Measurements from ENCODE around the gene BBS9.
A peak's percentile ranks its signal among the peaks of the same experiment; 100 is the strongest.

DNA sequence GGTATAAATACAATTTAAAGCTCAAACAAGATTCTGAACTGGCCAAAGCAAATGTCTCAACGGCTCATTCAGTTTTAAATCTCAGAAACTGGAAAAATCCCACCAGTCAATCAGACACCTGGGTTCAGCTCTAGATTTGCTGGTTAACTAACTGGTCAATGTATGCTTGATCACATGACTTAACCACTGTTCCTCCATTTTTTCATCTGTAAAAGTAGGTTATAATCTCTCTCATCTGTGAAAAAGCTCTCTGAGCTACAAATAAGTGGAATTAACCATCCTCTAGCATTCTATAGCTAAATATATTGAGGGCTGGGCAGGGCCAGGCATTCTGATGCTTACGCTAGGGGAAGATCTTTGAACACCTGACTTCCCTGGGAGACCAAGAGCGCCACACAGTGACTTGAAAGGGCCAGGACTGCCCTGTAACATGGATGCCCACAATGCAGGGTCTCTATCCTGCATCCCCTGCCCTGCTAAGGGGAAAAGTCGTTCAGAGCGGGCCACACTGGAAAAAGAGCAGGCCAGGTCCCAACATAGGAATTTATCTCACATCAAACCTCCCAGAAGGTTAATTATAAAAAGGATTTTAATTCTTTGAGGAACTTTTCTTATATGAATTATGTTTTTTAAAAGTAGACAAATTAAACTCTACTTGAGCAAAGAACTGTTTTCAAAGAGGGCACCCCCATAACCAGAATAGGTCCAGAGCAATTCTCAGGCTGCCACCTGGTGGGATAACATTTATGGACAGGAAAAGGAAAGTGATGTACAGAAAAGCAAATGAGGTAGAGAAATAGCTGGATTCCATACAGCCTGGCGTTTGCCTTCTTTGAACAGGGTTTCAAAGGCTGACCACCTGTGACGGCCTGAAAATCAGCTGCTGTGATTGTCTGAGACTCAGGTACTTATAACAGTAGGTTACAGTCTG, 22.0 kb upstream of the BBS9 start:
- TF ChIP-seq CTCF (conservative IDR thresholded peaks at IDR 0.05; ENCODE audit: low read depth, low read length) (peak; percentile 68), POLR2A (IDR thresholded peaks at IDR 0.05; ENCODE audit: low read depth, low read length) (no peak), RCOR1 (IDR thresholded peaks at IDR 0.05; ENCODE audit: insufficient replicate concordance, low read length) (no peak), CEBPB (IDR thresholded peaks at IDR 0.05; ENCODE audit: low read depth, low read length) (no peak), MXI1 (IDR thresholded peaks at IDR 0.05; ENCODE audit: borderline replicate concordance, low read depth, low read length) (no peak), FOS (IDR thresholded peaks at IDR 0.05; ENCODE audit: low read depth, low read length) (no peak), NFE2L2 (IDR thresholded peaks at IDR 0.05; ENCODE audit: low read depth, low read length) (no peak), RAD21 (IDR thresholded peaks at IDR 0.05; ENCODE audit: low read length) (peak; percentile 72), RFX5 (IDR thresholded peaks at IDR 0.05; ENCODE audit: low read depth, low read length) (no peak), SMC3 (IDR thresholded peaks at IDR 0.05; ENCODE audit: low read depth, low read length) (peak; percentile 70)
- TF ChIP-seq, protein P1, sequence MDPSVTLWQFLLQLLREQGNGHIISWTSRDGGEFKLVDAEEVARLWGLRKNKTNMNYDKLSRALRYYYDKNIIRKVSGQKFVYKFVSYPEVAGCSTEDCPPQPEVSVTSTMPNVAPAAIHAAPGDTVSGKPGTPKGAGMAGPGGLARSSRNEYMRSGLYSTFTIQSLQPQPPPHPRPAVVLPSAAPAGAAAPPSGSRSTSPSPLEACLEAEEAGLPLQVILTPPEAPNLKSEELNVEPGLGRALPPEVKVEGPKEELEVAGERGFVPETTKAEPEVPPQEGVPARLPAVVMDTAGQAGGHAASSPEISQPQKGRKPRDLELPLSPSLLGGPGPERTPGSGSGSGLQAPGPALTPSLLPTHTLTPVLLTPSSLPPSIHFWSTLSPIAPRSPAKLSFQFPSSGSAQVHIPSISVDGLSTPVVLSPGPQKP (IDR thresholded peaks at IDR 0.05; ENCODE audit: borderline replicate concordance, low read depth, low read length) = no peak
- TF ChIP-seq, protein P2, sequence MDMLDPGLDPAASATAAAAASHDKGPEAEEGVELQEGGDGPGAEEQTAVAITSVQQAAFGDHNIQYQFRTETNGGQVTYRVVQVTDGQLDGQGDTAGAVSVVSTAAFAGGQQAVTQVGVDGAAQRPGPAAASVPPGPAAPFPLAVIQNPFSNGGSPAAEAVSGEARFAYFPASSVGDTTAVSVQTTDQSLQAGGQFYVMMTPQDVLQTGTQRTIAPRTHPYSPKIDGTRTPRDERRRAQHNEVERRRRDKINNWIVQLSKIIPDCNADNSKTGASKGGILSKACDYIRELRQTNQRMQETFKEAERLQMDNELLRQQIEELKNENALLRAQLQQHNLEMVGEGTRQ (IDR thresholded peaks at IDR 0.05; ENCODE audit: low read depth, low read length) = no peak
